GM19351 (cell line): ENCODE results near the gene PRDM7.

ENCODE experiments used
- ATAC-seq: cut with Tn5 transposase; IDR thresholded peaks from one replicate; pipeline ENCODE4 v1.9.1; 2021; ENCODE audit warnings: mild to moderate bottlenecking, moderate library complexity; ENCODE audit not compliant: unreplicated experiment

The PRDM7 gene

GRCh38 chr16:90040152-90041023 lies 36.7 kb downstream of the PRDM7 start:
- no peak for ATAC-seq

GRCh38 chr16:90037276-90037675 lies 39.9 kb downstream of the PRDM7 start:
- no peak for ATAC-seq

- ATAC-seq, result no peak
These were observed 41.2 kb downstream of the PRDM7 start for GRCh38 chr16:90035902-90036301.

- no peak for ATAC-seq
These were observed 42.6 kb downstream of the PRDM7 start for GRCh38 chr16:90034504-90034903.

- no peak for ATAC-seq
These were observed 43.7 kb downstream of the PRDM7 start for GRCh38 chr16:90033387-90033786.

- ATAC-seq, result no peak
These were observed 44.3 kb downstream of the PRDM7 start for GRCh38 chr16:90032674-90033331.

- no peak for ATAC-seq
These were observed 45.0 kb downstream of the PRDM7 start for GRCh38 chr16:90031931-90032673.

GRCh38 chr16:90031186-90031930 lies 45.8 kb downstream of the PRDM7 start:
- ATAC-seq, result no peak

- no peak for ATAC-seq
These were observed 48.1 kb downstream of the PRDM7 start for GRCh38 chr16:90028985-90029384.

GRCh38 chr16:90027611-90028010 lies 49.5 kb downstream of the PRDM7 start:
- ATAC-seq, result no peak

- no peak for ATAC-seq
These were observed 51.0 kb downstream of the PRDM7 start for GRCh38 chr16:90026135-90026534.

GRCh38 chr16:90023078-90023447 lies 54.1 kb downstream of the PRDM7 start:
- no peak for ATAC-seq

- no peak for ATAC-seq
These were observed 54.7 kb downstream of the PRDM7 start for GRCh38 chr16:90022209-90023077.

GRCh38 chr16:90020838-90021382 lies 56.2 kb downstream of the PRDM7 start:
- ATAC-seq, result no peak

- ATAC-seq, result no peak
These were observed 56.8 kb downstream of the PRDM7 start for GRCh38 chr16:90020260-90020837.

- ATAC-seq, result no peak
These were observed 57.4 kb downstream of the PRDM7 start for GRCh38 chr16:90019543-90020259.

GRCh38 chr16:90018652-90019542 lies 58.2 kb downstream of the PRDM7 start, which contains the start of gene DBNDD1:
Gene DBNDD1 (minus strand): TSS chr16:90019456. CDS start chr16:90019341, 115 bp downstream.
- ATAC-seq, result no peak

GRCh38 chr16:90018297-90018651 lies 58.9 kb downstream of the PRDM7 start:
- ATAC-seq, result no peak
